GM19468 (cell line): ENCODE results near the gene ZFP30.

Experiments used
- ATAC-seq: cut with Tn5 transposase; IDR thresholded peaks from one replicate; pipeline ENCODE4 v1.9.1; 2021; ENCODE audit warnings: mild to moderate bottlenecking, moderate library complexity, moderate number of reproducible peaks; ENCODE audit not compliant: unreplicated experiment; ENCODE audit errors: extremely low read depth

ZFP30 gene

DNA sequence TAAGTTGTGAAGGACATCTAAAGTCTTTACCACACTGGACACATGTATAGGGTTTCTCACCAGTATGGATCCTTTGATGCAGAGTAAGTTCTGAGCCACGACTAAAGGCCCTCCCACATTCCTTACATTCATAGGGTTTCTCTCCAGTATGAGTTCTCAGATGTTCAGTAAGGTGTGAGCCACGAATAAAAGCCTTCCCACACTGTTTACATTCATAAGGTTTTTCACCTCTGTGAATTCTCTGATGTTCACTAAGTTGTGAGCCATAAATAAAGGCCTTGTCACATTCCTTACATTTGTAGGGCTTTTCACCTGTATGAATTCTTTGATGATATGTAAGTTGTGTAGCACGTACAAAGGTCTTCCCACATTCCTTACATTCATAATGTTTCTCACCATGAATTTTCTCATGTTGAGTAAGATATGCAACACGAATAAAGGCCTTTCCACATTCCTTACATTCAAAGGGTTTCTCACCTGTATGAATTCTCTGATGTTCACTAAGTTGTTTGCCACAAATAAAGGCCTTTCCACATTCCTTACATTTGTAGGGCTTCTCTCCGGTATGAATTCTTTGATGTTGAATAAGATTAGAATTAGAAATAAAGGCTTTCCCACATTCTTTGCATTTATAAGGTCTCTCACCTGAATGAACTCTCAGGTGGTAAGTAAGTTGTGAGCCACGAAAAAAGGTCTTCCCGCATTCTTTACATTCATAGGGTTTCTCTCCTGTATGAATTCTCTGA lies 90.5 kb downstream of the ZFP30 start:
- no peak for ATAC-seq
